Measurements from ENCODE around the gene CLEC3B.
"Not testable (repeated sequence)": the region's sequence is repeated elsewhere in the genome, so short reads cannot be mapped to it uniquely, and the experiment has no call there.

Gene CLEC3B

GRCh38 chr3:45037720-45038455 is 11.8 kb downstream of the CLEC3B start:
- peak; percentile 95 for DNase-seq

GRCh38 chr3:45041666-45042065 is 15.6 kb downstream of the CLEC3B start:
- no peak for DNase-seq

GRCh38 chr3:45042162-45042561 is 16.1 kb downstream of the CLEC3B start:
- DNase-seq: no peak

- peak; percentile 28 for DNase-seq
Observed at GRCh38 chr3:45043728-45044299, 17.7 kb downstream of the CLEC3B start.

- DNase-seq: no peak
Observed at GRCh38 chr3:45048244-45048643, 22.1 kb downstream of the CLEC3B start.

- DNase-seq: no peak
Observed at GRCh38 chr3:45049807-45050206, 23.7 kb downstream of the CLEC3B start.

- DNase-seq: no peak
Observed at GRCh38 chr3:45051685-45052084, 25.6 kb downstream of the CLEC3B start.

DNA sequence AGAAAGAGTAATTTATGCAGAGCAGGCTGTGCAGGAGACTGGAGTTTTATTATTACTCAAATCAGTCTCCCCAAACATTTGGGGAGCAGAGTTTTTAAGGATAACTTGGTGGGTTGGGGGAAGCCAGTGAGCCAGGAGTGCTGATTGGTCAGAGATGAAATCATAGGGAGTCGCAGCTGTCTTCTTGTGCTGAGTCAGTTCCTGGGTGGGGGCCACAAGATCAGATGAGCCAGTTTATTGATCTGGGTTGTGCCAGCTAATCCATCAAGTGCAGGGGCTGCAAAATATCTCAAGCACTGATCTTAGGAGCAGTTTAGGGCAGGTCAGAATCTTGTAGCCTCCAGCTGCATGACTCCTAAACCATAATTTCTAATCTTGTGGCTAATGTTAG is 27.7 kb downstream of the CLEC3B start:
- DNase-seq: not testable (repeated sequence)

- peak; percentile 49 for DNase-seq
Observed at GRCh38 chr3:45054196-45054857, 28.2 kb downstream of the CLEC3B start.

DNA sequence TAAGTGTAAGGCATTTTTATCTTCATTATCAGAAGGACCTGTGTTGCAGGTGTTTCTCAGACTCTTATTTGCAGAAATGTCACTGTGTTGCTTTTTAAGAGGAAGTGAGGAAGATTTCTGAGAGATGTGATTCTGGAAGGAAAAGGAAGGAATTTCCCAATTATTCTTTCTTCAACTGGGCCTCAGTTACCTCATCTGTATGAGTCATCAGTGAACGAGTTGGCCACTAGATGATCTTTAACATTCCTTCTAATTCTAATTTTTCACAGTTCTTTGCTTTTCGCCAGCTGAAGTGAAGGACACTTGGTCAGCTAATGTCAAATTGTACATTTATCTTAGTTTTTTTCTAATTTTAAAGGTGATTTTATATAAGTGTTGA is 28.9 kb downstream of the CLEC3B start:
- DNase-seq: no peak

- DNase-seq: peak; percentile 73
Observed at GRCh38 chr3:45055411-45056143, 29.5 kb downstream of the CLEC3B start.

- DNase-seq: no peak
Observed at GRCh38 chr3:45056608-45057301, 30.7 kb downstream of the CLEC3B start.

DNA sequence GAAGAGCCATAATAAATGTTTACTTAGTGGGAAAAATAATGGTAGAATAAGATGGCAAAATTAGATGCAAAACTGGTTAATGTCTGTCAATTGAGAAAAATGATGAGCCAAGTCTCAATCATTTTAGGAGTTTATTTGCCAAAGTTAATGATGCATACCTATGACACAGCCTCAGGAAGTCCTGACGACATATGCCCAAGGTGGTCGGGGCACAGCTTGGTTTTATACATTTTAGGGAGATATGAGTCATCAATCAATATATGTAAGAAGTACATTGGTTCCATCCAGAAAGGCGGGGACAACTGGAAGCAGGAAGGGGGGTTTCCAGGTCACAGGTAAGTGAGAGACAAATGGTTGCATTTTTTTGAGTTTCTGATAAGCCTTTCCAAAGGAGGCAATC is 31.5 kb downstream of the CLEC3B start:
- no peak for DNase-seq

- DNase-seq: no peak
Observed at GRCh38 chr3:45059132-45059531, 33.0 kb downstream of the CLEC3B start.

GRCh38 chr3:45060165-45060892 is 34.2 kb downstream of the CLEC3B start:
- no peak for DNase-seq

GRCh38 chr3:45062697-45063070 is 36.6 kb downstream of the CLEC3B start:
- no peak for DNase-seq

DNA sequence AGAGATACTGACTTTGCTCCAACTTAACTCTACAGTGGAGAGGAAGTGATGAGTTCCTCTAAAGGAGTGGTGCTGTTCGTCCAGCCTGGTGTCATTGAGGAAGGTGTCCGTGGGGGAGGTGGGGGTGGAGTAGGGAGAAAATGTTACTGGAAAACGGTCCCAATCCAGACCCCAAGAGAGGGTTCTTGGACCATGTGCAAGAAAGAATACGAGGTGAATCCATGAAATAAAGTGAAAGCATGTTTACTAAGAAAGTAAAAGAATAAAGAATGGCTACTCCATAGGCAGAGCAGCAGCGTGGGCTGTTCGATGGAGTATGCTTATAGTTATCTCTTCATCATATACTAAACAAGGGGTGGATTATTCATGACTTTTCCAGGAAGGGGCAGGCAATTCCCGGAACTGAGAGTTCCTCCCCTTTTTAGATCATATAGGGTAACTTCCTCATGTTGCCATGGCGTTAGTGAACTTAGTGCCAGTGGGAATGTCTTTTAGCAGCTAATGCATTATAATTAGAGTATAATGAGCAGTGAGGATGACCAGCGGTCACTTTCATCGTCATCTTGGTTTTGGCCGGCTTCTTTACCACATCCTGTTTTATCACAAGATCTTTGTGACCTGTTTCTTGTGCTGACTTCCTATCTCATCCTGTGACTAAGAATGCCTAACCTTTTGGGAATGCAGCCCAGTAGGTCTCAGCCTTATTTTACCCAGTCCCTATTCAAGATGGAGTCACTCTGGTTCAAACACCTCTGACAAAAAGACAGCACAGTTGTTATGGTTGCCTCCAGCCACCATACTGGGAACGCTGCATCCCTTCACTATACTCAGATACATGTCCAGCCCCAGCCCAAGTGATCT is 38.6 kb downstream of the CLEC3B start:
- DNase-seq: peak; percentile 100

DNA sequence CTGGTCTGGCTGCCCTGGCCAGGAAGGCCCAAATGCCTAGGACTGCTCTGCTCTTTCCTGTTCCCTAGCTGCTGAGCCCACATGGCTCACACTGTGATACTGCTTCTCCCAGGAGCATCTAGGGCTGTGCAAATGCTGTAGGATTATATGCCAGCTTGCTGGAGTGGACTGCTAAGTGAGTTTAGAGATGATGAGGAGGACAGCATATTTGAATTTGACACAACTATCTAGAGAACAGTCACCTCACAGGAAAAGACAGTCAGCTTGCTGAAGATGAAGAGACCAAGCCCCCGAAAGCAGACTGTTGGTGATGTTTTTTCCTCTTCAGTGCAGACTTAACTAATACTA is 39.2 kb downstream of the CLEC3B start:
- DNase-seq: no peak

DNA sequence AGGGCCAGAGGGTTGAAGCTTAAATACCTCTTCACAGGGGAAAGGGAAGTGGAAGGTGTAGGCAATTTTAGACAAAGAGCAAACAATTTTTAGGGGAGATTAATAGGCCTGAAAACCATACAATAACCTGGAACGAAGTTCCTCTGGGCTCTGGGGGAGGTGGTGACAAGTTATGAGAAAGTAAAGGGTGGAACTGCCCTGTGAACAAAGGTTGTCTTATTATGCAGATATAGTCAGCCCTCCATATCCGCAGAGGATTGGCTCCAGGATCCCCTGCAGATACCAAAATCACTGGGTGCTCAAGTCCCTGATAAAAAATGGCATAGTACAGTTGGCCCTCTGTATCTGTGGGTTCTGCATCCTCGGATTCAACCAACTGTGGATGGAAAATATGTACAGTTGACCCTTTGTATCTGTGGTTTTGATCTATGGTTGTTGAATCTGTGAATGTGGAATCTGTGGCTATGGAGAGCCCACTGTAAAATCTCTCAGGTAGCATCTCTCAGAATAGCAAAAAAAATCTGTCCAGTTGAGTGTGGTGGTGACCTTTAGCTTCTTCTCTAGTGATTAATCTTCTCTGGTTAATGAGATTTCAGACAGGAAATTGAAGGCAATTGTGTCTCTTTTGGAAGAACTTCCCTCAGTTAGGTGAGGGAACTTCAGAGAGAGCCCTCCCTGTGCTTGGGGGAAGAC is 40.2 kb downstream of the CLEC3B start:
- DNase-seq: no peak

- no peak for DNase-seq
Observed at GRCh38 chr3:45067486-45067885, 41.4 kb downstream of the CLEC3B start.

GRCh38 chr3:45067941-45068340 is 41.8 kb downstream of the CLEC3B start:
- DNase-seq: no peak

All from hematopoietic multipotent progenitor cell treated with erythropoietin and hydrocortisone succinate and interleukin-3 and kit ligand, for 8 days (in vitro differentiated cells).